Measurements from ENCODE around the gene ZMIZ1.
A peak's percentile ranks its signal among the peaks of the same experiment; 100 is the strongest.

The ZMIZ1 gene

DNA sequence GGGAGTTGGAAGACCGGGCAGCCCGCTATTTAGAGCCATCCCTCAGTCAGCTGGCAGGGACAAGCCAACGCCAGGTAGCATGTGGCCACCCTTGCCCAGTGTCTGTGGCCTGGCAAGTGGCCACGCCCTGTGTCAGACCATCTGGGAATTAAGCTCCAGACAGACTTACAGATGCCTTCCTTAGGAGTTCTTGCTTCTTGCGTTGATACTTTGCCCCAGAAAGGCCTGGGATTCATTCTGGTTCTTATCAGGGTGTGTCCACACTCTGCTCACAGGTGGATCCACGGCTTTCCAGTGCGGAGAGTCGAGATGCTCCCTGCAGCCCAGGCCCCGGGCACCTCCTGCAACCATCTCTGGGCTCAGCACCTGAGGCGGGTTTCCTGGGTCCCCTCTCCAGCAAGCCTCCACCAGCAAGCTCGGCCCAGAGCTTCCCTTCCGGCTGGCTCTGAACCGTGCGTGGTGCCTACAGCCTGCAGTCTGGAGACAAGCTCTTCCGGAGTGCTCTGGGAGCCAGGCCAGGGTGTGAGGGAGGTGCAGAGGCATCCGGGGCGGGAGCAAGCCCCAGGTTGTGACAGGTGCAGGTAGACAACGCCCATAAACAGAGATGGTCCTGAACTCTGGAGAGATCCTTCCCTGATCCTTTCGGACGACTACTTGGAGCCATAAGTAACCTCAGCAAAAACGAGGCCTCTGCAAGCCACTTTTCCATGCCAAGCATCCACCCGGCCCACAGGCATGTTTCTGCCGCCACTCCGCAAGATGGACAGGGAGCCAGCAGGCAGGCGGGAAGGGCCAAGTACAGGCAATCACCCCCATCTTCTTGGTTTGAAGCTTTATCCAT lies 246.2 kb downstream of the ZMIZ1 start:
- DNase-seq, result no peak

DNA sequence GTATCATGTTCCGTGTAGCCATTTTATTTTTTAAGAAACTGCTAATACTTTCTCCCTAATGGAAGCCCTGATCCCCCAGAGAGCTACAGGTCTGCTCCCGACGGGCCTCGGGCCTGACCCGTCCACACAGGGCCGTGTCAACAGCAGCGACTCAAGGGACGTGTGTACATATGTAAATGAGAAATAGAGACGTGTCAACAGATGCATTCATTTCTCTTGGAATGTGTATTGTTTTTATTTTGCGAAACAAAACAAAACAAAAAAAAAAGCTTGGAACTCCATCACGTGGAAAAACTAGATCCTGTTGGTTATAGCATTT lies 246.8 kb downstream of the ZMIZ1 start:
- no peak for DNase-seq

DNA sequence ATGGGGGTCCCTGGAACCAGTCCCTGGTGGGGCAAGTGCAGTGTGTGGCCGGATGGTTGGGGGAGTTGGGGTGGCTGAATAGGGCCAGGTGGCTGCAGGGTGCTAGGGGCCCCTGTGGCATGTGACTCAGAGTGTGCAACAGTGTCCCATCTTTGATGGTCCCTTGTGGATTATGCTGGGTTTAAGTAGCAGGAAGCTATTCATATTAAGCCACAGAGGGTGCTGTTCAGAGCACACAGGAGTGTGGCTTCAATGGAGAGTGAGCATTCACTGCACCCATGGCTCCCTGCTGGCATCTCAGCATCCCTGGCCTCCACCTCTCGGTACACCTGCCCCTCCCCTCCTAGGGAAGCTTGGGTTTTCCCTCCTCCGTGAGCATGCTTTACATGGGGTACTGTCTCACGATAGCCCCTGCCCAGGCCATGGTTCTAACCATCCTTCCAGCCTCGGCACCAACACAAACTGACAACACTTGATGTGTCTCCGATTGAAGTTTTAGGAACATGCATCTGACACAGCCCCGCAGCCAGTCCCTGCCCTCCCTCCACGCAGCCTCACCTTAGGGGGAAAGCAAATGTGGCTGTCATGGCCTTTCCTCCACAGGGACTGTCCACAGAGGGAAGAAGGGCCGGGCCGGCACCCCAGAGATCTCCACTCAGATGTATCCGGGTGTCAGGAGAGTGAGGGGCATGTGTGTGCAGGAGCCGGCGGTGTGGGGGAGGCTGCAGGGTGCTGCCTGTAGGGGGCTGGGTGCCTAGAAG lies 248.1 kb downstream of the ZMIZ1 start:
- no peak for DNase-seq

DNA sequence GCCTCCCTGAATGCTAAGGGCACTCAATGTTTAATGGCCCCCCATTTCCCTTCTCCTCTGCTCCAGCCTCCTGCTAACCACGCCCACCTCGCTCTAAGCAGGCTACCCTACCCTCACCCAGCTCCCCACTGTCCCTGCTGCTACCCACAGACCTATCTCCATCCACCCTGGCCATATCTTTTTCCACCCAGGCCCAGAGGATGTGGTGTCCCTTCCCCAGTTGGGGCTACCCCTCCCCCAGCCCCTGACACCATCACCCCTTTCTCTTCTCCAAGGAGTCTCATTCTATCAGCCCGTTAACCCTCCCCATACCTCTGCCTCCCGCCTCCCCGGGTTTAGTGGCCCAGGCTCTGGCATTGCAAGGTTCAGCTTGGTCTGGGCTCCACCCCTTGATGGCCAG lies 249.6 kb downstream of the ZMIZ1 start:
- DNase-seq, result no peak

DNA sequence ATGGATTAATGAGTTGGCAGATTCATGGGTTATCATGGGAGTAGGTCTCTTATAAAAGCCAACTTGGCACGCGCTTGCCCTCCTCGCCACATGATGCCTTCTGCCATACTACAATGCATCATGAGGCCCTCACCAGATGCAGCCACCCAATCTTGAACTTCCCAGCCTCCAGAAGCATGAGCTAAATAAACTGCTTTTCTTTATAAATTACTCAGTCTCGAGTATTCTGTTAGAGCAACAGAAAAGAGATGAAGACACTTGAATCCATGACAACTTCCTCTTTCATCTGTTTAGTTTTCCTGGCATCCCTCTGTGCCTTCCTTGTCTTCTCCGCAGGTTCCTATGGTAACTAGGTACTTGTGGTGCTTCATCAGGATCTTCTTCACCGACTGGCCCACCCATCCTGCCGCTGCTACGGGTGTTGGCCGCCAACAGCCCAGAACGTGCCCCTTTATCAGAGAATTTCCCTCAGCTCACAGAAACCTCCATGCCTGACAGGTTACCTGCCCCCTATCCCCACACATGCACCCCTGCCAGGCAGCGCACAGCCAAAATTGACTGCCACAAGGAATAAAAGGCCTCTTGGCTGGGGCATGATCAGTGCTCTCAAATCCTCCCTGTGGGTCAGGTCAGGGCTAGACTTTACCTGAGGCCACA lies 250.5 kb downstream of the ZMIZ1 start:
- no peak for DNase-seq

DNA sequence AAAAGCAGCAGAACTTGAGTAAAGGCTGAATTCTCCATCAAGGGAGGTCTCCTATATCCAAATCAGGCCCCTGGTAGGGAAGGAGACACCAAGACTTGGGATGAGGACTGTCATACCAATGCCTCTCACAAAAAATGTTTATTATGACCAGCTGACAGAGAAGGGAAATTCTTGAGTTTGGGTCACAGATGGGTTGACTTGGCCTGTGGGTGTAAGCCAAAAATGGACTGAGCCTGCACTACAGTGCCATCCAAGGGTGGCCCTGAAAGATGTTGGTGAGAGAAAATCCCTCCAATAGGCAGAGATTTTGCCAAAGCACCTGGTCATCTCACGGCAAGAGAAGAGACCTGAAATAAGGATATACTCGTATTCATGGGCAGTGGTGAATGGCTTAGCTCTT lies 251.6 kb downstream of the ZMIZ1 start:
- DNase-seq, result no peak

DNA sequence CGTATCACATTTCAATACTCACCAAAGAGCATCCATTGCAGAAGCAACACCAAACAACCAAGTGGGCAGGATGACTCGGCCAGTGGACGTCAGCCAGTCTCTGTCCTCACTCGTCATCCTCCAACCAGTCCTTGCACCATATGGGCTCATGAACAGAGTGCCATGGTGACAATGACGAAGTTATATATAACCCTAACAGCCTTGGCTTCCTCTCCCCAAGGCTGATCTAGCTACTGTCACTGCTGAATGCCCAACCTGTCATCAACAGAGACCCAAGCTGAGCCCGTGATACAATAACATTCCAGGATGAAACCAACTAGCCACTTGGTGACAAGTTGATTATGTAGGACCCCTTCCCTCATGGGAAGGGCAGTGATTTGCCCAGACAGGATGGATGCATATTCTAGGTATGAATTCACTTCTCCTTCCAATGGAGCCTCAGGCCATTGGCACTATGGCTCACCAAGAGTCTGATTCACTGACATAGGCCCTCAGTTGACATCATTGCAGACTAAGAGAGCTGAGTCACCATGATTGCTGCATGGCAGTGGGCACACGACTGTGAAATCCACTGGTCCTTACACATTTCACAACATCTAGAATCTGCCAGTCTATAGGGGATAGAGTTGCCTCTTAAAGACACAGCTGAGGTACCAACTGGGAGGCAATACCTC lies 252.2 kb downstream of the ZMIZ1 start:
- no peak for DNase-seq

DNA sequence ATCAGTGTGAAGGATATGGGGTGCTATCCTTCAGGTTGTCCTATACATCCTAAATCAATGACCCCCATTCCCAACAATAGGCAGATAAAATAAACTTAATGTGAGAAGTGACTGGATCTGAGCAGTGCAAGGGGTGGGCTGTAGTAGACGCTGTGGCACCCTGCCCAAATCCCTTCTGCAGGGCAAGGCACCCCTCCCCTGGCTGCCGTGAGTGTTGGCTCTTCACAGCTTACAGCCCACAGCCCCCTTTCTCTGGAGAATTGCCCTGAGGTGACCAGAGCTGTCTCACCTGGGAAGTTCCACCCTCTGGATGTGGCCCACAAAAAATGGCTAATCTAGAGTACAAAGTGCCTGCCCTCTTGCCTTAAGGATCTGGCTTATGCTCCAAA lies 252.7 kb downstream of the ZMIZ1 start:
- no peak for DNase-seq

DNA sequence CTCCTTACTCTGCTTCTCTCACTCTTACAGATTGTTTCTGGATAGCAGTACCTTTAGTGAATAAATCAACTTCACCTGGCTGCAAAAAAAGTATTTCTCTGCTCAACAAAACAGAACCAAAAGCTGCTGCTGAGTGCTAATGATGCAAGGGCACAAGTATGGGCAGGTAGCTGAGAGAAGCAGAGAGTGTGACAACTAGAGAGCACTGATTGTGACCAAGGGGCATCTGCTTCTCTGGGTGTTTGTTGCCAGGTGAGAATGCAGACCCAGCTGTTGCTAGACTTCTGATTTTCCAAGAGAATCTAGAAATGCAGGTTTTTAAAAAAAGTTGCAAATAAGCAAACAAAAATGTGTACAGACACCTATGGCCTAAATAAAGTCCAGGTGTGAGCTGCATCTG lies 253.2 kb downstream of the ZMIZ1 start:
- DNase-seq, result no peak

DNA sequence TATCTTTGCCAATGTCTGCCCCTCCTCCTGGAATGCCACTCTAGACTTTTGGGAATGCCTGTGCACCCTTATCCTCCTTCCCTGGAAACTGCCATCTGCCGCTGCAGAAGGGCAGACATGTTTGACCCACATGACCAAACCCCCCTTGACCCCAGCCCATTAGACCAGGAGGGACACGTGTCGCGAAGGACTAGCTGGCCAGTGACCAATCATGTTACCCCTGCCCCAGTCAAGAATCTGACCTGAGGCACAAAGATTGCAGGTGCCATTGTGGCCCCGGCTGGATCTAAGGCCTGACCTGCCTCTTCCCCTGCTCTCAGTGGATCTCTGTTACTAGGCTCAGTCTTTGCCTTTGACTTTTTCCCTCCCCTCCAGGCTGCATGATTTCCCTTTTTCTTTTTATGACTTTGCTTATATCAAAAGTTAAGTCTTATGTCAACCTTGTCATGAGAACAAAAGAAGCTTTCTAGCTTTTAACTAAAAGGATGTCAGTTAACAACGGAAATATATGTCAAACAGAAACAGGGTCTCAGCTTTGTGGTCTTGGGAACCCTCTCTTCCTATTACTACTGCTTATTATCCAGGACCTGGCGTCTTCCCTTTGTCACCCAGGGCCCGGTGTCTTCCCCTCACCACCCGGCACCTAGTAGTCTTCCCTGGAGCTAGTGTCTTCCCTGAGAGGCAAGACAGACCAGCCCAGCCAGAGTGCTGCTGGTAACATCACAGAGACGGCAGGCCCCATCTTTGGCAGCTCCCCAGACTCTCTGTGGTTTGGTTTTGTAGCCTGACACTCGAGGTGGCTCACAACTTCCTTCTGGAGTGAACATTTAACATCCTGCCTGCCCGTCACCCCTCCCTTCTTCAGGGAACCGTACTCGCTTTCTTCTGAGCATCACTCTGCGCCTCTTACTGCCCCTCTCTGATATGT lies 254.1 kb downstream of the ZMIZ1 start:
- DNase-seq, result no peak

DNA sequence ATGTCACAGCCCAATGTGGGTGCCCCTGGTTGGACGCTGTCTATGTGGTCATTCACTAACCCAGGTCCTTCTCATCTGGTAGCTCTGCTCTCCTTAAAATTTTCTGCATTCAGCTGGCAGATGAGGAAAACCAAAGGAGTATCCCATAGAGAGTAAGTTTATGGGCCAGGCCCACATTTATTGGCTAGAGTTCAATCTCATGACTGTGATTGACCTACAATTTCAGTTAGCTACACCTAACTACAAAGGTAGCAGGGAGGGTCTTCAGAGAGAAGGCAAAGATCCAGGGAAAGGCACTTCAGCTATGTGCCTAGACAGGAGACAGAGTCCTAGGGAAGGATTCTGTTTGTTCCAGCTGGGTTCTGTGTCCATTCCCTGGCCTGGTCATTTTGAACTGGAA lies 254.8 kb downstream of the ZMIZ1 start:
- DNase-seq, result no peak

DNA sequence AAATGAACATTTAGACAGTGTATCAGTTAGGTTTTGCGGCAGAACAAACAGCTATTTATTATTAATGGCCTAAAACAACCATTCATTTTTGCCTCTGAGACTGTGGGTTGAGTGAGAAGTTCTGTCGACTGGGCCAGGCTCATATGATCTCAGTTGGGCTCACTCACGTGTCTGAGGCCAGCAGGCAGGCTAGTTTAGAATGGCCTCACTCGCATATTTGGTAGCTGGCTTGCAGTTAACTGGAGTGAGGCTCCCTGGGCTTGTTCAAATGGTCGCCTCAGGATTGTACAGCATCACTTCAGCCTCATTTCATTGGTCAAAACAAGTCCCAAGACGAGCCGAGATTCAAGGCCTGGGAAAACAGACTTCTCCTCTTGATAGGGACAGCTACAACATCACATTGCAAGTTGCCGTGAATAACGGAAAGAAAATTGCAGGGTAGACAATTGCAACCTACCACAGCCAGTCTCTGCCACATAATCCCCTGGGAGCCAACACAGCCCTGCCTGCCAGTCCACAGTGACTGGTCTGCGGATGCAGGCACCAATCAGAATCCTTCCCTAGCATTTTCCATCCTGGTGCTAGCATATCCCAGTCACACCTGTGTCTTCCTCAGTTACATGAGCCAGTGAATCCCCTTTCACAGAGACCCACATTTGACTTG lies 255.4 kb downstream of the ZMIZ1 start:
- DNase-seq, result no peak

DNA sequence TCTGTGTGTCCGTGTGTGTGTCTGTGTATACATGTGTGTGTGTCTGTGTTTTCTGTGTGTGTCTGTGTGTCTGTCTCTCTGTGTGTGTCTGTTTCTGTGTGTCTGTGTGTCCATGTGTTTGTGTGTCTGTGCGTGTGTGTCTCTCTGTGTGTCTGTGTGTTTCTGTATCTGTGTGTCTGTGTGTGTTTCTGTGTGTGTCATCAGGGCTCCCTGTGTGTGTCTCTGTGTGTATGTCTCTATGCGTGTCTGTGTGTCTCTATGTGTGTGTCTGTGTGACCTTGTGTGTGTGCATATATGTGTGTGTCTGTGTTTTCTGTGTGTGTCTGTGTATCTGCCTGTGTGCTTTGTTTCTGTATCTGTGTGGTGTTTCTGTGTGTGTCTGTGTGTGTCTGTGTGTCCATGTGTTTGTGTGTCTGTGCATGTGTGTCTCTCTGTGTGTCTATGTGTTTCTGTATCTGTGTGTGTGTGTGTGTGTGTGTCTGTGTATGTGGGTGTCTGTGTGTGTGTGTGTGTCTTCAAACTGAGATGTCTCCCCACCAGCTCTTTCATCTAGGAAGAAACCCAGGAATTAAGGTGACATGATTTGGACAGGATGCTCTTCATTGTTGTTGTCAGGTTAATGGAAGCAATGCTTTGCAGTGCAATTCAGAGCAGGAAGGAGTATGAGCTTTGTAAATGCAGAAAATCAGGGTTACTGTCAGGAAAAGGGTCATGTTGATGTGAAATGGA lies 257.8 kb downstream of the ZMIZ1 start:
- DNase-seq, result no peak

DNA sequence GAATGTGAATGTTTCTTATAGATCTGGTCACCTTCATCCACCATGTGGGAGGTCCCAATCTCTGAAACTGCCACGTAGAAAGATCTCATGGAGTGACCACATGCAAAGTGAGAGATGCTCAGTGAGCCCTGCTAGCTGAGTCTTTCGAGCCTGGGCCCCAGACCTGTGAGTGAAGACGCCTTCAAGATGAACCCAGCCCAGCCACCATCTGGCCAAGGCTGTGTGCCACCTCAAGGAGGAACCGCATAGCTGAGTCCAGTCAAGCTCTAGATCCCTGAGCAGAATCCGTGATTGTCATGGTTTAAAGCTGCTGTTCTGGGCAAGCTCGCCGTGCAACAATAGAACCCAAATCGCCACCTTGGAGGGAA lies 258.3 kb downstream of the ZMIZ1 start:
- no peak for DNase-seq

DNA sequence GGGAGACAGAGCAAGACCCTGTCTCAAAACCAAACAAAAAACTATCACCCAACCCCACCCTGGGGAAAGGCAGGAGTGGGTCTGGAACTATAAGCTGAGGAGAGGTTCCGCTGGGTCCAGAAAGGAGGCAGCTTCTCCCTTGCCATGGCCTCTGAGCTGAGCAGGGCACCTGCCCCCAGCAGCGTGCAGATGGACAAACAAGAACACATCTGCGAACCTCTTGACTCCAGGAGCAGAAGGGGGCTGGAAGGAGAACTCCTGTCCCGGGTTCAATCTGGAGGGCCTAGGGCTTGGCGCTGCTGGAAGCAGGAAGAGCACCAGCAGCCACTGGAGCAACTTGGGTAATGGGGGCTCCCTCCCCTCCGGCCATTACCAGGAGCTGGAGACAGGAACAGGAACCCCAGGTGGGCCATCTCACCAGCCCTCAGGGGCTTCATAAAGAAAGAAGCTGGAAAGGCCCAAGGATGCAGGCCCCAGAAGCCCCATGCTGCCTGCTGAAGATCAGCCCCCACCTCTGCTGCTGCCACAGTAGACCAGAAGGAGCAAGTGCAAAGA lies 259.5 kb downstream of the ZMIZ1 start:
- no peak for DNase-seq

DNA sequence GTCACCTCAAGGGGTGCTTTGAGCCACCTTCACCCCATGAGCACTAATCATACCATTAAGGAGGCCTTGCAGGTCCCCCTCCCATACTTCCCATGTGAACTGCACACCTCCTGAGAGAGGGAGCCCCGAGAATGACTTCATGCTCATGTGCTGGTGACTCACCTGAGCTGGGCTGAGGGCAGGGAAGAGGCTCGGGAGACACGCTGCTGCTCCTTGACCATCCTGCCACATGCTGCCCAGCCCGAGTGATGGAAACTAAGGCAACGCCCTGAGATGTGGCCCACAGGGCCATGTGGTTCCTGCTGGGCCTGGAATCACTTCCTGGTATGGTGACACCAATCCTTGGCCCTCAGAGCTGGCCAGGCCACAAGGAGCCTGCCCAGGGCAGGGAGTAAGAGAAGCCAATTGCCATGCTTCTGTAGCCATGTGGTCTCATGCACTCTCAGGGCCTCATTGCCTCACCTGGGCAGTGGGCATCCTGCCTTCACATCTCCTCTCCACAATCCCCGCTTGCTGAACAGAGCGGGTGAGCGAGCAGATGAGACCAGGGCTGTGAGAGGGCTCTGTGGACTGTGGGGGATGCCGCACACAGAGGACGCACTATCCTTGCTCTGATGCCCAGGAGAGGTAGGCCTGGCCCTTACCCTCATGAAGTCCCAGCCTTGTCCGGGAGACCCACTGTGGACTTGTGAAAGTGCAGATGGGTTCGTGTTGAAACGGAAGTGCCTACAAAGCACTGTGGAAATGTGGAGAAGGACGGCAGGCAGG lies 260.2 kb downstream of the ZMIZ1 start:
- DNase-seq, result no peak

DNA sequence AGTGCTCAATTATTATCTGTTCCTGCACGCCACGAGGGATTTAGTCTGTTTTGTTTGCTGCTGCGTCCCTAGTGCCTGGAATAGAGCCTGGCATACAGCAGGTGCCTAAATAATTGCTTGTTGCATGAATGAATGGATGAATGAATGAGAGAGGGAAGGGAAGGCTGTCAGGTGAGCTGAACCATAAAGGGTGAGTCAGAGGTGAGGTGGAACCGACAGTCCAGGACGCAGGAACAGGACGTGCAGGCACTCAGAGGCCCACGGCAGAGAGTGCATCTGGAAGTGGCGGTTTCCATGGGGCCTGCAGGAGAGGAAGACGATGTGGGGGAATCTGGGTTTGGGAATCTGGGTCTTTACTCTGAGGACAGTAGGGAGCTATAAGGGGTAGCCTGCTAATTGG lies 260.8 kb downstream of the ZMIZ1 start:
- peak; percentile 74 for DNase-seq

DNA sequence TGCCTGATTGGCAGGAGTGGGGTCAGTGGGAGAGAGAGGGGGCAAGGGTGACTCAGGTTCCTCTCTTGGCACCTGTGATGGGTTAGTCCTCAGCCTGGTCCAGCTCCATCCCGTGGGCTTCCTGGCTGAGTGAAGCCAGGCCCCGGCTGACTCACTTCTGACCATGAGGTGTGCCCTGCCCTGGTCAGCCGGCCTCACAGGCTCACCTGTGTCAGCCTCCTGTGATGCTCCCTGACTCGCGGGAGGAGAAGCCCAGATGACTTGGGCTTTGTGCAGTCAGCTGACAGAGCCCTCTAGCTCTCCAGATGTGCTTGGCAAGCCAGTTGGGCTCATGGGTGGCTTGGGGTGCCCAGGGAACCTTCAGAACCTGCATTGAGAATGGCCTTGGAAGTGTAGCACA lies 262.5 kb downstream of the ZMIZ1 start:
- no peak for DNase-seq

DNA sequence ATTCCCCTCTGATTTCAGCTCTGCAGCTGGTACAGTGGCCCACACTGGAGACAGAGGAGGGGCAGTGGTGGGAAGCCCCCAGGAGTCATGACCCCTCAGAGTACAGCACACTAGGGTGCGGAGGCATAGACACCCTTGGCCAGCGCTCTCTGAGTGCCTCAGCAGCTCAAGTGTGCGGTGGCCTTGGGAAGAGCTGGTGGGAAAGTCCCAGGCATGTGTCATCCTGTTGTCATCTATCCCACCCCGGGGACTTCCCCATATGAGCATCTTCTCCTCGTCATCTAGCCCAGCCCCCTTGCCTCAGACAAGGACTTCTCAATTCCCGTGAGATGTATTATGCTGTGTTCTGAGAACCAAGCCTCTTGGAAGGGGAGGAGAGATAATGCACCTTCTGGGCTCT lies 262.9 kb downstream of the ZMIZ1 start:
- DNase-seq, result no peak
